OCI-LY3 (cell line): Measurements from ENCODE around the gene BAIAP2.
A peak's percentile ranks its signal among the peaks of the same experiment; 100 is the strongest.

ENCODE experiments used
- H2AFZ ChIP-seq: fragments of 200-600, 300-600 bp; shearing (Covaris generic); 2 replicates; pipeline ENCODE4 v1.6.0; 2014; ENCODE audit warnings: antibody characterized with exemption, low read depth, low read length
- H3K27ac ChIP-seq: fragments of 200-600, 300-600 bp; sonication (generic); 2 replicates; pipeline ENCODE4 v1.5.1; 2014; ENCODE audit warnings: mild to moderate bottlenecking, low read length, moderate library complexity, mixed read lengths
- H3K27me3 ChIP-seq: fragments of 200-600, 300-600 bp; sonication (generic); 2 replicates; pipeline ENCODE4 v1.6.1; 2014; ENCODE audit warnings: low read depth, low read length, mixed read lengths
- H3K36me3 ChIP-seq: fragments of 200-600, 300-600 bp; sonication (generic); replicated peaks from 2 replicates; pipeline ENCODE3; 2014; ENCODE audit warnings: low read depth, low read length, mixed read lengths
- H3K4me1 ChIP-seq: fragments of 300-600, 200-600 bp; sonication (generic); 2 replicates; pipeline ENCODE4 v1.6.1; 2014; ENCODE audit warnings: low read length, mixed read lengths
- H3K4me2 ChIP-seq: fragments of 200-600, 300-600 bp; sonication (generic); 2 replicates; pipeline ENCODE4 v1.6.1; 2014; ENCODE audit warnings: low read length, mixed read lengths
- H3K4me3 ChIP-seq: fragments of 300-600, 200-600 bp; sonication (generic); 2 replicates; pipeline ENCODE4 v1.5.1; 2014; ENCODE audit warnings: antibody characterized with exemption, mild to moderate bottlenecking, low read length, moderate library complexity
- H3K79me2 ChIP-seq: fragments of 300-600, 200-600 bp; shearing (Covaris generic); 2 replicates; pipeline ENCODE4 v1.6.1; 2014; ENCODE audit warnings: mild to moderate bottlenecking, low read length, mixed read lengths
- H3K9ac ChIP-seq: fragments of 300-600, 200-600 bp; shearing (Covaris generic); 2 replicates; pipeline ENCODE4 v1.6.0; 2014; ENCODE audit warnings: mild to moderate bottlenecking, low read length, moderate library complexity
- H3K9me3 ChIP-seq: fragments of 200-600, 300-600 bp; shearing (Covaris generic); 2 replicates; pipeline ENCODE4 v1.6.1; 2014; ENCODE audit warnings: low read length, mixed read lengths; ENCODE audit not compliant: insufficient read depth
- H4K20me1 ChIP-seq: fragments of 200-600, 300-600 bp; sonication (generic); 2 replicates; pipeline ENCODE4 v1.6.1; 2016; ENCODE audit warnings: low read length, mixed read lengths; ENCODE audit not compliant: insufficient read depth
- CTCF ChIP-seq: fragments of 200-600, 300-600 bp; sonication (generic); IDR thresholded peaks from 2 replicates; pipeline ENCODE4 v1.5.1; 2014; ENCODE audit warnings: antibody characterized with exemption, low read length, low read depth
- EZH2phosphoT487 ChIP-seq: fragments of 200-600 bp; shearing (Covaris generic); IDR thresholded peaks from 2 replicates; pipeline ENCODE4 v1.6.1; 2018; ENCODE audit warnings: antibody characterized with exemption, mixed run types, low read depth

Gene BAIAP2

GRCh38 chr17:81100668-81101067 lies 65.7 kb downstream of the BAIAP2 start:
- no peak overlapping the region for H3K4me2 ChIP-seq
- no peaks in the 10 kb centered on the region for H3K9me3 ChIP-seq
- no peak overlapping the region for H3K4me3 ChIP-seq
- no peaks in the 10 kb centered on the region for H3K79me2 ChIP-seq
- no peak overlapping the region for H3K9ac ChIP-seq
- H2AFZ ChIP-seq: no peak overlapping the region
- H4K20me1 ChIP-seq: no peaks in the 10 kb centered on the region
- peaks cover 9% of the 10 kb centered on the region for H3K4me1 ChIP-seq
- peaks cover 23% of the 10 kb centered on the region for H3K27me3 ChIP-seq
- H3K27ac ChIP-seq: no peak overlapping the region
- TF ChIP-seq EZH2phosphoT487 (no peak), CTCF (no peak)
- no peaks in the 10 kb centered on the region for H3K36me3 ChIP-seq

GRCh38 chr17:81101614-81102306 lies 66.8 kb downstream of the BAIAP2 start:
- peak overlapping the region; percentile 21; the same call in 1 of the 2 replicates for H3K4me2 ChIP-seq
- no peak overlapping the region for H3K4me3 ChIP-seq
- H3K36me3 ChIP-seq: no peaks in the 10 kb centered on the region
- no peak overlapping the region for H3K9ac ChIP-seq
- peaks cover 6% of the 10 kb centered on the region; the same call in 1 of the 2 replicates for H3K4me1 ChIP-seq
- H3K27ac ChIP-seq: no peak overlapping the region
- TF ChIP-seq EZH2phosphoT487: no peak
- peak; percentile 98 for TF ChIP-seq CTCF
- no peak overlapping the region for H2AFZ ChIP-seq
- H3K27me3 ChIP-seq: peaks cover 12% of the 10 kb centered on the region
- H3K9me3 ChIP-seq: no peaks in the 10 kb centered on the region
- H3K79me2 ChIP-seq: no peaks in the 10 kb centered on the region
- no peaks in the 10 kb centered on the region for H4K20me1 ChIP-seq

- peaks cover 6% of the 10 kb centered on the region; the same call in 1 of the 2 replicates for H3K4me1 ChIP-seq
- H3K9ac ChIP-seq: no peak overlapping the region
- no peak for TF ChIP-seq CTCF
- TF ChIP-seq EZH2phosphoT487: no peak
- no peaks in the 10 kb centered on the region for H4K20me1 ChIP-seq
- H3K4me3 ChIP-seq: no peak overlapping the region
- no peaks in the 10 kb centered on the region for H3K79me2 ChIP-seq
- no peak overlapping the region for H2AFZ ChIP-seq
- peak overlapping the region; percentile 21; the same call in 1 of the 2 replicates for H3K4me2 ChIP-seq
- H3K27ac ChIP-seq: no peak overlapping the region
- H3K27me3 ChIP-seq: peaks cover 8% of the 10 kb centered on the region
- H3K36me3 ChIP-seq: no peaks in the 10 kb centered on the region
- H3K9me3 ChIP-seq: no peaks in the 10 kb centered on the region
Observed at GRCh38 chr17:81102352-81102751, 67.4 kb downstream of the BAIAP2 start.

DNA sequence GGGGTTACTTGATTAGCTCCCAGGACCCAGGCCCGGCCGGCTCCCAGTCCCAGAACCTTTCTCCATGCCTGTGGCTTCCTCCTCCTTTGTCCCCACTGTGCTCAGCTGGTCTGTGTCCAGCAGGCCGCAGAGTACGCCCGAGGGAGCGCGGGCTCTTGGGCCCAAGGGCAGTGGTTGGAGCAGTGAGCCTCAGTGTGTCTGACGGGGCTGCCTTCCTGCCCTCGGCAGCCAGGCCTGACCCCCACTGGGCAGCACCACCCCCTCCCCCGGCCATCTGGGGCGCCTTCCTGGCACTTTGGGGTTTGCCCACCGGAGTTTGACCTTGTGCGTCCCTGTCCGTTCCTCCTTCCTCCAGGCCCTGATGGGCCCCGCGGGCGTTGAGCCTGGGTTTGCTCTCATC lies 67.9 kb downstream of the BAIAP2 start:
- Histone ChIP-seq H3K36me3 (no peaks in the 10 kb centered on the region), H3K9ac (no peak overlapping the region), H3K4me2 (no peak overlapping the region), H3K4me1 (peaks cover 6% of the 10 kb centered on the region; the same call in 1 of the 2 replicates), H4K20me1 (no peaks in the 10 kb centered on the region), H3K27ac (no peak overlapping the region), H3K27me3 (peaks cover 5% of the 10 kb centered on the region; the same call in 1 of the 2 replicates), H2AFZ (no peak overlapping the region), H3K4me3 (no peak overlapping the region), H3K79me2 (no peaks in the 10 kb centered on the region), H3K9me3 (no peaks in the 10 kb centered on the region)
- TF ChIP-seq CTCF (no peak), EZH2phosphoT487 (no peak)
